ENCODE results near the gene WNT3A. TPM values are rescaled to one million over a fixed set of nuclear protein-coding genes. Genes with fewer than 3 reads are reported as not detected.

The WNT3A gene
- total RNA-seq, 1 donor from 2014 or later, result 0.39 TPM

DNA sequence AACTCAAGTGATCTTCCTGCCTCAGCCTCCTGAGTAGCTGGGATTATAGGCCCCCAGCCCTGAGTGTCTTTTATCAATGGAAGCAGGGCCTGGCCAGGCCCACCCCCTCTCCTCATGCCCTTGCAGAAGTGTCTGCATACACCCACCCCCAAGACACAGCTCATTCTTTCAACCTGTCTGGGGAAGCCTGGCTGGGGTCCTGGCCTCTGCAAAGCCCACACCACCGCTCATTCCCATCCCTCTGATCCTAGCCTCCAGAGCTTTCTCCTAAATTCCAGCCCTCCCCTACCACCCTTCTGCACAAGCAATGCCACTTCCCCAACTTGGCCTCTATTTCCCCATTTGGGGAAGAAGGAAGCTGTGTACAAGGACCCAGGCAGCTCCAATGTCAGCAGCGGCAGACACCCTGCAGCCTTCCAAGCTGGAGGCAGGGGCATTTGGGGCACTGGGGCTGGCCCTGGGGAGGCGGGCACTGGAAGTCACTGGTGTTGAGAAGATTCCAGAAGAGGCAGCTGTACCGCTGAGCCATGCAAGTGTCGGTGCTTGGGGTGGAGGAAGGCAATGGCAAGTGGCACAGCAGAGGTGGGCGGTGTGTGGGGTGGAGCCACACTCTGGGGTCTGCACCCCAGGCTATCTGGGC, 42.0 kb downstream of the WNT3A start:
- no peak for DNase-seq

DNA sequence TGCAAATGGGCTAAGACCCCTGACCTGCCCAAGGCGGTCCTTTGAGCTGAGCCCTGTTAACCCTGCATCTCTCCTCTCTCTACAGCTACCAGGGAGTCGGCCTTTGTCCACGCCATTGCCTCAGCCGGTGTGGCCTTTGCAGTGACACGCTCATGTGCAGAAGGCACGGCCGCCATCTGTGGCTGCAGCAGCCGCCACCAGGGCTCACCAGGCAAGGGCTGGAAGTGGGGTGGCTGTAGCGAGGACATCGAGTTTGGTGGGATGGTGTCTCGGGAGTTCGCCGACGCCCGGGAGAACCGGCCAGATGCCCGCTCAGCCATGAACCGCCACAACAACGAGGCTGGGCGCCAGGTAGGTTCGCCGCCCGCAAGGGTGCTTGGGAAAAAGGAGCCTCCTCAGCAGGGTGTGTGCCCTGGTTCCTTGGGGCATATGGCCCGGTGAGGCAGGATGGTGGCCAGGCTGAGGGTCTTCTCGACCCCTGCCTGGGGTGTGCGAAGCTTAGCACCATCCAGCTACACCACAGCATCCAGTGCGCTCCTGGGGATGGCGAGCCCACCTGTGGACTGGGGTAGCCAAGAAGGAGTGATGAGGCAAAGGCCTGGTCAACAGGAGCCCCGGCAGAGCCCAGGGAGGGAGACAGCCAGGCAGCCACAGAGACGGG, 43.9 kb downstream of the WNT3A start:
- no peak for DNase-seq

DNA sequence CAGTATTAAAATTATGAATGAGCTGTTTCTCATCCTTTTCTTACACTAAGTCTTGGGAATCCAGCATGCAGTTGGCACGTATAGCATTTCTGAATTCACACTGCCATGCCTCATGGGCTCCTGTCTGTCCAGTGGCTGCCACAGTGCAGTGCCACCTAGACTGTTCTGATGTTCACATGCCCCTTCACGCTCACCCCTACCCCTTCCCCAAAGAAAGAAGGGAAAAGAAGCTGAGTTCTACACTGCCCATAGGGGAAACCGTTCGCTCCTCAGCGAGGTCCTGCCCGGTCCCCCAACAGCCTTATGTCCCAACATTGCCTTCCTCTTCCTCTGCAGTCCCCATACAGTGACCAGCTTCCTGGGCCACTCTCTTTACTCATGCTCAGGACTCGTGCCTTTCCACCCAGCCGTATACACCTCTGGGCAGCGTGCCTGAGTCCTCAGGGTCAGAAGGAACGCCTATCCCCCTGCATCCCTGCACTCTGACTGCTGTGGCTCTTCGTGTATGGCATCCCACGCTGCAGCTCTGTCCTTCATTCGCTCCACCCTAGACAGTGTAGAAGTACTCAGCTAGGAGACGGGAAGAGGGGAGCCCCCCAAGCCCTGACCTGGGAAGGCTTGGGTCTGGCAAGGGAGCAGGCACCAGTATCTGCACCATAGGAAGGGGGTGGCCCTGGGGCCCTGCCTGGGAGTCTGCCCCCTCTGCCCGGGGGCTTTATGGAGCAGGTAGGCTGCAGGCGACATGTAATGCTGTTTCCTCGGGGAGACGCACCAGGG, 51.6 kb downstream of the WNT3A start:
- no peak for DNase-seq

DNA sequence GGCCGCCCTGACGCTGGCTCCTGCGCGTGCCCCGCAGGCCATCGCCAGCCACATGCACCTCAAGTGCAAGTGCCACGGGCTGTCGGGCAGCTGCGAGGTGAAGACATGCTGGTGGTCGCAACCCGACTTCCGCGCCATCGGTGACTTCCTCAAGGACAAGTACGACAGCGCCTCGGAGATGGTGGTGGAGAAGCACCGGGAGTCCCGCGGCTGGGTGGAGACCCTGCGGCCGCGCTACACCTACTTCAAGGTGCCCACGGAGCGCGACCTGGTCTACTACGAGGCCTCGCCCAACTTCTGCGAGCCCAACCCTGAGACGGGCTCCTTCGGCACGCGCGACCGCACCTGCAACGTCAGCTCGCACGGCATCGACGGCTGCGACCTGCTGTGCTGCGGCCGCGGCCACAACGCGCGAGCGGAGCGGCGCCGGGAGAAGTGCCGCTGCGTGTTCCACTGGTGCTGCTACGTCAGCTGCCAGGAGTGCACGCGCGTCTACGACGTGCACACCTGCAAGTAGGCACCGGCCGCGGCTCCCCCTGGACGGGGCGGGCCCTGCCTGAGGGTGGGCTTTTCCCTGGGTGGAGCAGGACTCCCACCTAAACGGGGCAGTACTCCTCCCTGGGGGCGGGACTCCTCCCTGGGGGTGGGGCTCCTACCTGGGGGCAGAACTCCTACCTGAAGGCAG, 52.3 kb downstream of the WNT3A start:
- DNase-seq, result no peak

DNA sequence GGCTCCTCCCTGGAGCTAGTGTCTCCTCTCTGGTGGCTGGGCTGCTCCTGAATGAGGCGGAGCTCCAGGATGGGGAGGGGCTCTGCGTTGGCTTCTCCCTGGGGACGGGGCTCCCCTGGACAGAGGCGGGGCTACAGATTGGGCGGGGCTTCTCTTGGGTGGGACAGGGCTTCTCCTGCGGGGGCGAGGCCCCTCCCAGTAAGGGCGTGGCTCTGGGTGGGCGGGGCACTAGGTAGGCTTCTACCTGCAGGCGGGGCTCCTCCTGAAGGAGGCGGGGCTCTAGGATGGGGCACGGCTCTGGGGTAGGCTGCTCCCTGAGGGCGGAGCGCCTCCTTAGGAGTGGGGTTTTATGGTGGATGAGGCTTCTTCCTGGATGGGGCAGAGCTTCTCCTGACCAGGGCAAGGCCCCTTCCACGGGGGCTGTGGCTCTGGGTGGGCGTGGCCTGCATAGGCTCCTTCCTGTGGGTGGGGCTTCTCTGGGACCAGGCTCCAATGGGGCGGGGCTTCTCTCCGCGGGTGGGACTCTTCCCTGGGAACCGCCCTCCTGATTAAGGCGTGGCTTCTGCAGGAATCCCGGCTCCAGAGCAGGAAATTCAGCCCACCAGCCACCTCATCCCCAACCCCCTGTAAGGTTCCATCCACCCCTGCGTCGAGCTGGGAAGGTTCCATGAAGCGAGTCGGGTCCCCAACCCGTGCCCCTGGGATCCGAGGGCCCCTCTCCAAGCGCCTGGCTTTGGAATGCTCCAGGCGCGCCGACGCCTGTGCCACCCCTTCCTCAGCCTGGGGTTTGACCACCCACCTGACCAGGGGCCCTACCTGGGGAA, 53.0 kb downstream of the WNT3A start:
- no peak for DNase-seq

DNA sequence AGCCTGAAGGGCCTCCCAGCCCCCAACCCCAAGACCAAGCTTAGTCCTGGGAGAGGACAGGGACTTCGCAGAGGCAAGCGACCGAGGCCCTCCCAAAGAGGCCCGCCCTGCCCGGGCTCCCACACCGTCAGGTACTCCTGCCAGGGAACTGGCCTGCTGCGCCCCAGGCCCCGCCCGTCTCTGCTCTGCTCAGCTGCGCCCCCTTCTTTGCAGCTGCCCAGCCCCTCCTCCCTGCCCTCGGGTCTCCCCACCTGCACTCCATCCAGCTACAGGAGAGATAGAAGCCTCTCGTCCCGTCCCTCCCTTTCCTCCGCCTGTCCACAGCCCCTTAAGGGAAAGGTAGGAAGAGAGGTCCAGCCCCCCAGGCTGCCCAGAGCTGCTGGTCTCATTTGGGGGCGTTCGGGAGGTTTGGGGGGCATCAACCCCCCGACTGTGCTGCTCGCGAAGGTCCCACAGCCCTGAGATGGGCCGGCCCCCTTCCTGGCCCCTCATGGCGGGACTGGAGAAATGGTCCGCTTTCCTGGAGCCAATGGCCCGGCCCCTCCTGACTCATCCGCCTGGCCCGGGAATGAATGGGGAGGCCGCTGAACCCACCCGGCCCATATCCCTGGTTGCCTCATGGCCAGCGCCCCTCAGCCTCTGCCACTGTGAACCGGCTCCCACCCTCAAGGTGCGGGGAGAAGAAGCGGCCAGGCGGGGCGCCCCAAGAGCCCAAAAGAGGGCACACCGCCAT, 53.8 kb downstream of the WNT3A start:
- DNase-seq, result no peak

DNA sequence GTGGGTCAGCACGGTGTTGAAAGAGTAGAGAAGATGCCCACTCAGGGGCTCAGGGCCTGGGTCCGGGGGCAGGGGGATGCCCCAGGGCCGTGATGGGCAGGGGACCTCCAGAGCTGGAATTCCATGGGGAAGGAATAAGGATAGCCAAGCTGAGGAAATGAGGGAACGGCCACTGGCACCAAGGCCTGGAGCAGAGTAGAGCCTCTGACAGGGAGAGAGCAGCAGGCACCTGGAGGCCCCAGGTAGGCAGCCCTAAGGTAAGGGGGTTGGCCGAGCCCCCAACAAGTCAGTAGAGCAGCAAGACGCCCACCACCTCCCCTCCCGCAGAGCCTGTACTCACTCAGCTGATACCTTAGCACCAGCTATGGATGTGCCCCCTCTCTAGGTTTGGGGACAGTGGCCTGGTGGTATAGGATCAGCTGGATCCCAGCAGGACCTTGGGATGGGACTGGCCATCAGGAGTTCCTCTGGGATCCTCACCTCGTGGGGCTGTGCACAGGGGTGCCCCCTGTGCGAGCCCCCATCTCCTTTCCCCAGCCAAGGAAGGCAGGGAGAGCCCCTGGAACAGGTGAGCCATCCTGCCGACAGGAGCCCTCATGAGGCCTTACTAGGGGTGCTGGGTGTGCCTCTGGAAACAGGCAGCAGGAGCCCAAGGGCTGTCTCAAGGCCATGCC, 54.8 kb downstream of the WNT3A start:
- no peak for DNase-seq

DNA sequence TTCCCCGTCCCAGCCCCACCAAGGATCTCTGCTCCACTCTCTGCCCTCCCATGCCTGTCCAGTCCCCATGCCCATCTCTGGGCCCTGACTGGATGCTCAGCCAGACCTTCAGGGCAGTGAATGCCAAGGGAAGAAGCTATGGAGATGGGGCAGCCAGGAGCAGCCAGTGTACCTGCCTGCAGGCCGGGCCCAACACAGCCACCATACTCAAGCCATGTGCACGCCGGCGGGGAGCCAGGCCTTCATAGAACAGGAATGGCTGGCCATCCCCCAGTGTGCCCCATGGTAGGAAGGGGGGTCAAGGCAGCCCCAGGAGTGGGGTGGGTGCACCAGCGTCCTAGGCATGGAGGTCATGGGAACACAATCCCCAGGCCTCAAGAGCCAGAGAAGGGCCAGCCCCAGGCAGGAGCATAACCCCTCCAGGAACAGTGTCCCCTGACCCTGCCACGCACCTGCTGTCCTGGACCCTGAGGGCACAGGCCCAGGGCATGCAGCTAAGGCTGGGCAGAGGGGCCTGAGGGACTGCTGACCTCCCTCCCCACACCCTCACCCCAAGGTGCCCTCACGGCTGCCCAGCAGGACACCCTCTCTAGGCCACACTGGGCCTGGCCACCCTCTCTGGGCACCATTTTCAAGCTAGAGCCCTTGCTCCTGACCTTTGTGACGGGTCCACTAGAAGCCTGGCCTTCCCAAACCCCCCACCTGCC, 55.4 kb downstream of the WNT3A start:
- DNase-seq, result no peak

DNA sequence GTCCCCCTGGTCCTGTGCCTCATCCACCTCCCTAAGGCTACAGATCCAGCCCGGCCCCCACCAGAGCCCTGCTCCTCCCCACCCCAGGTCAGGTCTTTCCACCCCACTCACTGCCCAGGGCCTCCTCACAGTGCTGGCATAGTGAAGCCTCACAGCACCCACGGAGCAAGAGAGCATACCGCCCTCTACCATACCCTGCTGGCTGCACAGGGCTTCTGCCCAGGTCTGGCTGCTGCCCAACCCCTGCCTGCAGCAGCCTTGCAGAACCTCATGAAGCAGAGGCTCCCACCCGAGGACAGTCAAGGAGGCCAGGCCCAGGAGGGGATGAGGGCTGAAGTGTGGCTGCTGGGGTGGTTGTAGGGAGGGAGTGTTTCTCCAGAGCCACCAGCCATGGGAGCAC, 56.0 kb downstream of the WNT3A start:
- no peak for DNase-seq

DNA sequence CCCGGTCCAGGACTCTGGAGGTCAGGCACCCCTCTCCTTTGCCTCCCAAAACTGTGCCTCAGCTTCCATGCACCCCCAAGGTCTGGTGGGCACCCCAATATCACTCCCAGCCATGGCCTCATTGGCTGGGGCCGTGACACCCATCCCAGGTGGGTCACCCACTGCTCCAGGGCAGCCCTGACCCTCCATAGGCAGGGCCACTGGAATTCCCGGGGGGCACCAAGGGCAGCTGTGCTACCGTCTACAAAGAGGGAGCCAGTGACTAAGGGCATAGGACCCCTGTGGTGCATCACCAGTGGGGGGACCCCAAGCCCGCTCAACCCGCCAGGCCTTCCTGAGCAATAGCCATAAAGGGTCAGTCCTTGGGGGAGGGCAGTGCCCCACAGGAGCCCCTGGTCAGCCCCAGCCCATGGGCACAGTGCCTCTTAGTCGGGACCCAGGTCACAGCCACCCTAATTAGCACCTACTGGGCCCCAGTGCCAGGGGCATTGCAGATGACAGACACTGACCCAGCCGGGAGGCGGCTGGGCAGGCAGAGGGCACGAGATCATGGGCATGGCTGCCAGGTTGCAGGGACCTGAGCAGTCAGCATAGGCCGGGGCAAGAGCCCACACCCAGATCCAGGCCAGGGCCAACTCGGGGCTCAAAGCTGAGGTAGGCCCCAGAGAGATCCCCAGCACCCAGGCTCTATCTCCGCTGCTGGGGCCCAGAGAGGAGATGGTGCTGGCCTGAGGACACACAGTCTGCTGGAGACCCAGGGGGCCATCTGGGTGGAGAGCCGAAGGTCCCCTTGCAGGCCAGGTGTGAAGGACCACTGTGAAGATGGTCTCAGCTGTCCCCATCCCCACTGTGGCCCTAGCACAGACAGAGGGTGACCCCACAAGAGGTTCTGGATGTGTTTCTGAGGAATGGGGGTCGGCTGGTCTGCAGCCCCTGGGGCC, 56.7 kb downstream of the WNT3A start:
- DNase-seq, result no peak

DNA sequence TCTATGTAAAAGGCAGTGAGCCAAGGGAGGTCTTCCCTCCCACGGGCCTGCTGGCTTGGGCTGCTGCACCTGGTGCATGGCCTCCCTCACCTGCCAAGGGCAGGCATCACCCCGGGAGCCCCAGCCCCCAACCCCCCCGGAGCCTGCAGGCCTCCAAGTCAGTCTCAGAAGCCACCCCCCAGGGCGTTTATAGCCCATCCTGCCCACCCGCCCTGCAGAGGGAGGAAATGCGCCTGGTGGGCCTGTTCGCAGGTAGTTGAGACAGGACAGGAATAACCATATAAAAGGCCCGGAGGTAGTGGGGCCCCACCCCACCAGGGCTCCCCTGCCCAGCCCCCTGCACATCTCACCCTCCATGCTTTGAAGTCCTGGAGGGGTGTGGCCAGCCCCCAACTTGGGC, 57.5 kb downstream of the WNT3A start:
- DNase-seq, result no peak

DNA sequence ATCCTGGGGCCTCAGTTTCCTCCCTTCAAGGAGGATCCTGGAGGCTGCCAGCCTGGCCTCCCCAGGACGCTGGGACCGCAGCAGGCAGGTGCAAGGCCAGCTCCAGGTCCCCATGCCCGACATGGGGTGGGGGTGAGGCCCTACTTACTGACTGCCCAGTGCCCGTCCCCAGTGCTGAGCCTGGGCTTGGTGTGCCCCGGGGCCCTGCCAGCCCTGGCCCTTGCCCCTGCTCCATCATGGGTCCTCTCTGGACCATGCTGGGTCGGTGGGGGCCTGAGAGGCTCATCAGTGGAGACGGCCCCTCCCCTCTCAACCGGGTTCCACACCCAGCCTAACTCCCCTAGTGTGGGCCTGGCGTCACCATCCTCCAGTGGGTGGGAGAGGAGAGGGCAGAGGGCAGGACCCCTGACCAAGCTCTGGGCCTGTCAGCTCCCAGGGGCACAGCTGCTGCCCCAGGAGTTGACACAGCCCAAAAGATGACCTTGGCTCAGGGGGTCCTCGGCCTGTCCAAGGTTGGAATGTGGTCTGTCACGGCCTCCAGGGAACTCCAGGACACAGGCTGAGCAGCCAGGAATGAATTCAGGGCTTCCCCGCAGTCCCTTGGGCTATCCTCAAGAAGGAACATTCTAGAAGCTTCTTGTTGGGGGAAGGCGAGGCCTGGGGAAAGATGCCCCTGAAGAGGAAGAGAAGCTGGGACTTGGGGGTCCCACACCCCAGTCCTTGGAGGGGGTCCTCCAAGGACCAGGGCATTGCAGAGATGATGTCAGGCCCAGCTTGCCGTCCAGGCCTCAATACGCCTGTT, 58.1 kb downstream of the WNT3A start:
- no peak for DNase-seq

DNA sequence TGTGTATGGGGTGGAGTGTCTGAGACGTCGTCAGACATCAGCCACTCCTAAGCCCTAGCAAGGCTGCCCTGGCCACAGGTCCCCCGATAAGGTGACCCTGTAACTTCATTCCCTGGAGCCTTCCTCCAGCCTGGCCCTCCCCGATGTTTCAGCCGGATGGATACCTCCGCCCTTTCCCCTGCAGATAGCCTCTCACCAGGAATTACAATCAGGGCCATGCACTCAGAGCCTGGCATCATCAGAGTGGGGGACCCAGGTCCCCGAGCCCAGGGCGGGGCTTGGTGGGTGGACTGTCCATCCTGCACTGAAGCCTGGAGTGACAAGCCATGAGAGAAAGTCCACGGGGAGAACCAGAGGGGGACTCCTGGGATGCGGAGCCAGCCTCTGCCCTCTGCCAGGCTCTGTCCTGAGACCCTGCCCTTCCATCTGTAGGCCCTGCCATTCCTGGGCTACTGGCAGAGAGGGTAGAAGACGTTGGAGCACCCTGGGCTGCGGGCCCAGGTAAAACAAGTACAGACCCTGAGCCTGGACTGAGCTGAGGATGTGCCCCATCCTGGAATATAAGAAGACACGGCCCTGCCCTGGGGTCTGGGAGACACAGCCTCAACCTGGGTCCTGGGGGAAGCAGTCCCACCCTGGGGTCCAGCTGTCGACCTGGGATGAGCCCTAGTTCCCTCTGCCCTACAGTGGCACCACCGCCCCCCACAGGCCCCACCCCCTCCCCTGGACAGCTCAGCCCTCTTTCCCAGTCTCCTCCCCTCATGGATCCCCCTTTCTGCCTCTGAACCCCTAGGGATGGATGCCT, 58.9 kb downstream of the WNT3A start:
- DNase-seq, result no peak

DNA sequence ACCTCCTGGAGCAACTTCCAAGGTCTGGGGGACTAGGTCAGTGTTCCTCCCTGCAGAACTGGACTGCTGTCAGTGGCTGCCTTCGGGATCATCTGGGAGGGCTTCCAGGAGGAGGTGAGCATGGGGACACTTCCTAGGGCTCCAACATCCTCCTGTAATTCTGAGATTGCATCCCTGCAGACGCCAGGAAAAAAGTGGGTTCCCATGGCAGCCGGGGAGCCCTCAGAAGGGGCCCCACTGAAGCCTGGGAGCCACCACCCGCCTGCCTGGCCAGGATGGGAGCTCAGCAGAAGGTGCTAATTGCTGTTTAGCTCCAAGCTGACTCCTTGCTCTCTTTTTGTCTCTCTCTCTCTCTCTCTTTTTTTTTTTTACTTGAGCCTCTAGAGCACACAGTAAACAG, 59.6 kb downstream of the WNT3A start:
- DNase-seq, result no peak

DNA sequence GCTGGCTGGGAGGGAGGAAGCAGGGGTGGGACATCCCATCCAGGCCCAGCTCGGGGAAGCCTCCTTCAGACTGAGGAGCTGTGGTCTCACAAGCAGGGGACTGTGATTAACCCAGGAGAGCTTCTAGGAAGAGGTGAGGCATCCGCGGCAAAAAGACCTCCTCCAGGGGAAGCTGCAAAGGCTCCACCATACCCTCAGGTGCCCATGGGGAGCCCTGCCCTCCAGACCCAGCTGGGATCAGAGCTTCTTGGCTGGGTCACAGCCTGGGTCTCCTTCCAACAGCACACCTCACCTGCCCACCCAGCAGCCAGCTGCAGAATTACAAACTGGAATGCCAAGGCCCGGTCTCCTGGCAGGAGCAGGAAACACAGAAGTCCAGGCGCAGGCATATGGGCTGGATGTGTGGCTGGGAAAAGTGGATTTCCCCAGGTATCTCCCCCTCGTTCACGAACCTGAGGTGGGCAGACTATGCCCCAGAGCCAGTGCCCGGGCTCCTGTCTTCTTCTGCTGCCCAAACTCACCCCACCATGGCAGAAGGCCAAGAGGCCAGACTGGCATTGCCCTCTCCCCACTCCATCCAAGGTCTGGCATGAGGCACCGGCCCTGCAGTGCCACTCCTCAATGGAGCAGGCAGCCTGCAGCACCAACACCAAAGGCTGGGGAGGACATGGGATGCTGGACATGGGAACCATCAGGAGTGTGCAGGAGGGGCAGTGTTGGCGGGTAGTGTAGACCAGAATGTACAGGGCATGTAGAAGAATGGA, 60.3 kb downstream of the WNT3A start:
- DNase-seq, result no peak

DNA sequence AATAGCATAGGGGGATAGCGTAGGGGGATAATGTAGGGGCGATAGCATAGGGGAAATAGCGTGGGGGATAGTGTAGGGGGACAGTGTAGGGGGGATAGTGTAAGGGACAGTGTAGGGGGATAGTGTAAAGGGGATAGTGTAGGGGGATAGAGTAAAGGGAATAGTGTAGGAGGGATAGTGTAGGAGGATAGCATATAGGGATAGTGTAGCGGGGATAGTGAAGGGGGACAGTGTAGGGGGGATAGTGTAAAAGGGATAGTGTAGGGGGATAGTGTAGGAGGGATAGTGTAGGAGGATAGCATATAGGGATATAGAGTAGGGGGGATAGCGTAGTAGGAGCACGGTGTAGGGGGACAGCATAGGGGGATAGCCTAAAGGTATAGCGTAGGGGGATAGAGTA, 61.6 kb downstream of the WNT3A start:
- no peak for DNase-seq
